NCI-H82 treated with DMSO at 0.1 percent for 48 hours (cell line): ENCODE data around the gene ZBTB6.
A peak's percentile ranks its signal among the peaks of the same experiment; 100 is the strongest.
"Not testable (repeated sequence)": the region's sequence is repeated elsewhere in the genome, so short reads cannot be mapped to it uniquely, and the experiment has no call there.

Experiments used
- DNase-seq: peaks from one replicate; lab custom pipeline; 2025; ENCODE audit not compliant: unreplicated experiment; lab: John Stamatoyannopoulos, UW

Gene ZBTB6

GRCh38 chr9:122929796-122930354 lies 16.8 kb upstream of the ZBTB6 start:
- no peak for DNase-seq

GRCh38 chr9:122923947-122924346 lies 10.8 kb upstream of the ZBTB6 start:
- DNase-seq, result no peak

- no peak for DNase-seq
These were observed 9.6 kb upstream of the ZBTB6 start for GRCh38 chr9:122922713-122923112.

- DNase-seq, result no peak
These were observed 5.2 kb upstream of the ZBTB6 start for GRCh38 chr9:122918310-122918709.

- DNase-seq, result no peak
These were observed 506 bp downstream of the ZBTB6 start for GRCh38 chr9:122912671-122912963.

GRCh38 chr9:122906122-122906521 lies 7.0 kb downstream of the ZBTB6 start:
- not testable (repeated sequence) for DNase-seq

GRCh38 chr9:122904823-122905710 lies 8.1 kb downstream of the ZBTB6 start, which contains the start of gene RC3H2:
TSS of gene RC3H2 (minus strand) at chr9:122905359. CDS start at chr9:122897509, 7,850 bp downstream.
- peak; percentile 100 for DNase-seq

- DNase-seq, result no peak
These were observed 8.7 kb downstream of the ZBTB6 start for GRCh38 chr9:122904466-122904822.

GRCh38 chr9:122900791-122901190 lies 12.3 kb downstream of the ZBTB6 start:
- DNase-seq, result no peak

GRCh38 chr9:122897969-122898368 lies 15.2 kb downstream of the ZBTB6 start:
- no peak for DNase-seq

GRCh38 chr9:122888480-122888879 lies 24.6 kb downstream of the ZBTB6 start:
- DNase-seq, result no peak

GRCh38 chr9:122883125-122883524 lies 30.0 kb downstream of the ZBTB6 start:
- no peak for DNase-seq

- DNase-seq, result no peak
These were observed 33.7 kb downstream of the ZBTB6 start for GRCh38 chr9:122879443-122879842.

GRCh38 chr9:122875523-122875922 lies 37.6 kb downstream of the ZBTB6 start:
- DNase-seq, result peak; percentile 27

GRCh38 chr9:122867276-122867675 lies 45.8 kb downstream of the ZBTB6 start:
- not testable (repeated sequence) for DNase-seq

GRCh38 chr9:122866079-122866478 lies 47.0 kb downstream of the ZBTB6 start:
- DNase-seq, result no peak

GRCh38 chr9:122865300-122865699 lies 47.8 kb downstream of the ZBTB6 start:
- DNase-seq, result no peak

- DNase-seq, result no peak
These were observed 49.7 kb downstream of the ZBTB6 start for GRCh38 chr9:122863407-122863806.

- DNase-seq, result no peak
These were observed 52.6 kb downstream of the ZBTB6 start for GRCh38 chr9:122860319-122861142.
